Pancreas (tissue), 10 donors: ENCODE measurements around the gene SRRT. TPM values are rescaled to one million over a fixed set of nuclear protein-coding genes. Genes with fewer than 3 reads are reported as not detected.

Source experiments
- ATAC-seq, 4 donors: fragments of 200-7000 bp; cut with Tn5 transposase; one replicate each; pipeline versions ENCODE4 v1.8.0 to v1.9.1; 2020; ENCODE audit warnings: mild to moderate bottlenecking in 4 of 4, moderate library complexity in 4 of 4
- DNase-seq, 6 donors: peaks; one replicate each; pipeline ENCODE4 v3.0.0-alpha.2; 2020
- FAIRE-seq: peaks from 2 replicates; lab custom pipeline; 2012; peaks lifted over from hg19 to GRCh38; lab: Jason Lieb, UNC
- H3K27ac ChIP-seq, 4 donors: fragments of 200-600 bp; sonication (generic); 1 replicate in 3 of 4; 2 replicates in 1 of 4; pipeline versions ENCODE4 v1.5.0 to v1.8.0; 2020
- H3K27me3 ChIP-seq, 4 donors: fragments of 200-600 bp; one replicate each; pipeline ENCODE4 v1.8.0; 2021
- H3K36me3 ChIP-seq, 3 donors: fragments of 200-600 bp; sonication (generic) in 1 of 3; one replicate each; pipeline versions ENCODE4 v1.5.0 to v1.8.0; 2020 to 2021
- H3K4me1 ChIP-seq, 3 donors: fragments of 200-600 bp; one replicate each; pipeline ENCODE4 v1.8.0; 2021
- H3K4me3 ChIP-seq, 4 donors: fragments of 200-600 bp; sonication (generic) in 2 of 4; one replicate each; pipeline versions ENCODE4 v1.5.0 to v1.8.0; 2020 to 2021
- H3K9me3 ChIP-seq, 4 donors: fragments of 200-600 bp; one replicate each; pipeline ENCODE4 v1.8.0; 2021
- WGBS, 2 donors: extraction: QIAGEN DNeasy Blood & Tissue Kit; methylation state at CpG; one replicate each; pipeline ENCODE4 v1.1.7; 2013; 5-methylcytosine and 5-hydroxymethylcytosine counted together
- intact Hi-C, 3 donors: fragments of 100-400 bp; cut with DNase I; formaldehyde crosslinking; loops; one replicate each; pipeline versions ENCODE4 v1.11.1 to v1.14.2; 2022
- polyA plus RNA-seq, 2 donors: library from polyadenylated mRNA; stranded (reverse); fragments of 200-250 nt; gene quantifications; one replicate each; pipeline ENCODE4 v1.2.3, GENCODE V29; 2013
- total RNA-seq, 6 donors: library from RNA; stranded (reverse); fragmentation: NEBNext Ultra II Directional in 4 of 6; extraction: Animal tissue kit (Norgen Biotek cat#: 25700) in 4 of 6; gene quantifications; one replicate each; pipeline versions ENCODE4 v1.2.1 to v1.2.4, GENCODE V29; 2021 to 2023
- TF ChIP-seq, protein P1 (sequence below), 4 donors: fragments of 200-600 bp; sonication (generic) in 3 of 4; IDR thresholded peaks; one replicate each; pipeline versions ENCODE4 v1.5.0 to v1.8.0; 2021; ENCODE audit warnings: antibody characterized with exemption in 4 of 4
- donor health status: healthy with polysubstance abuse.
- donor health status: DM: no; HTN: no; CAD: no; lungs with moderate emphysema.
- donor health status: DM: no; HTN: no; CAD: no.
- donor health status: control.
- donor health status: control.
- donor health status: Bipolar disorder and iron deficiency.
- donor health status: DM: yes; HTN: yes; CAD: no.
- donor health status: DM: no; HTN: no; CAD: no.
- donor health status: DM: no; HTN: no; CAD: no.
- donor health status: DM: yes; HTN: yes; CAD: no.

SRRT gene
- total and polyA plus RNA-seq, 8 donors: 39.2 to 179 (median 60.3) TPM

DNA sequence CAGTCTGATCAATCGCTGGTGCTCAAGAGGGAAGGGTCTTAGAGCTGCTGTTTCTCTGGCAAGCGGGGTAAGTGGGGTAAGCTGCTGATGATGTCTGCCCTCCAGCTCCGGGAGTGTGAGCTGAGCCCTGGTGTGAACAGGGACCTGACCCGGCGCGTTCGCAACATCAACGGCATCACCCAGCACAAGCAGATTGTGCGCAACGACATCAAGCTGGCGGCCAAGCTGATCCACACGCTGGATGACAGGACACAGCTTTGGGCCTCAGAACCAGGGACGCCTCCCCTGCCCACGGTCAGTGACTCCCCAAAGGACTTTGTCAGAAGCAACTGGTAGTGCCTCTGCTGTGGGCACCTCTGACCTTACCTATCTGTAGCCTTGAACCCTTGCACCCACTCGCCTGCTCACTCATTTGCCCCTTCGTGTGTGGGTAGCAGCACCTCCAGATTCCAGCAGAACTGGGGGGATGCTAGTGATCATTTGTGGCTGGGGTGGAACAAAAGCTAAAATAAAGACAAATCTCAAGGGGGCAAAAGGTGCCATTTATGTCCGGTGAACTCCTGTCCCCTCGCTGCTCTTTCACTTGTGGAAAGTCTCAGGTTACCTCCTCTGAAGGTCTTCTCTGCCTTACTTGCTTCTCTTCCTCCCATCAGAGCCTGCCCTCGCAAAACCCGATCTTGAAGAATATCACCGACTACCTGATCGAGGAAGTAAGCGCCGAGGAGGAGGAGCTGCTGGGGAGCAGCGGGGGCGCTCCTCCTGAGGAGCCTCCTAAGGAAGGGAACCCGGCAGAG, 11.4 kb downstream of the SRRT start:
- WGBS, 2 donors: 89 to 90% methylated on average over 27 of the region's 27 CpGs
- H3K9me3 ChIP-seq: no peaks in the 10 kb centered on the region
- TF ChIP-seq, protein P1, sequence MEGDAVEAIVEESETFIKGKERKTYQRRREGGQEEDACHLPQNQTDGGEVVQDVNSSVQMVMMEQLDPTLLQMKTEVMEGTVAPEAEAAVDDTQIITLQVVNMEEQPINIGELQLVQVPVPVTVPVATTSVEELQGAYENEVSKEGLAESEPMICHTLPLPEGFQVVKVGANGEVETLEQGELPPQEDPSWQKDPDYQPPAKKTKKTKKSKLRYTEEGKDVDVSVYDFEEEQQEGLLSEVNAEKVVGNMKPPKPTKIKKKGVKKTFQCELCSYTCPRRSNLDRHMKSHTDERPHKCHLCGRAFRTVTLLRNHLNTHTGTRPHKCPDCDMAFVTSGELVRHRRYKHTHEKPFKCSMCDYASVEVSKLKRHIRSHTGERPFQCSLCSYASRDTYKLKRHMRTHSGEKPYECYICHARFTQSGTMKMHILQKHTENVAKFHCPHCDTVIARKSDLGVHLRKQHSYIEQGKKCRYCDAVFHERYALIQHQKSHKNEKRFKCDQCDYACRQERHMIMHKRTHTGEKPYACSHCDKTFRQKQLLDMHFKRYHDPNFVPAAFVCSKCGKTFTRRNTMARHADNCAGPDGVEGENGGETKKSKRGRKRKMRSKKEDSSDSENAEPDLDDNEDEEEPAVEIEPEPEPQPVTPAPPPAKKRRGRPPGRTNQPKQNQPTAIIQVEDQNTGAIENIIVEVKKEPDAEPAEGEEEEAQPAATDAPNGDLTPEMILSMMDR (IDR thresholded peaks at IDR 0.05): no peak
- peaks cover 4 to 61% (median 29%) of the 10 kb centered on the region in 3 donors for H3K36me3 ChIP-seq
- ATAC-seq (no peak), DNase-seq (no peak), FAIRE-seq (no peak)
- no peak overlapping the region for H3K4me3 ChIP-seq
- intact Hi-C loops: no loop called here
- H3K27ac ChIP-seq: no peak overlapping the region
- H3K4me1 ChIP-seq: peaks cover 0 to 11% (median 10%) of the 10 kb centered on the region in 3 donors
- no peaks in the 10 kb centered on the region for H3K27me3 ChIP-seq

DNA sequence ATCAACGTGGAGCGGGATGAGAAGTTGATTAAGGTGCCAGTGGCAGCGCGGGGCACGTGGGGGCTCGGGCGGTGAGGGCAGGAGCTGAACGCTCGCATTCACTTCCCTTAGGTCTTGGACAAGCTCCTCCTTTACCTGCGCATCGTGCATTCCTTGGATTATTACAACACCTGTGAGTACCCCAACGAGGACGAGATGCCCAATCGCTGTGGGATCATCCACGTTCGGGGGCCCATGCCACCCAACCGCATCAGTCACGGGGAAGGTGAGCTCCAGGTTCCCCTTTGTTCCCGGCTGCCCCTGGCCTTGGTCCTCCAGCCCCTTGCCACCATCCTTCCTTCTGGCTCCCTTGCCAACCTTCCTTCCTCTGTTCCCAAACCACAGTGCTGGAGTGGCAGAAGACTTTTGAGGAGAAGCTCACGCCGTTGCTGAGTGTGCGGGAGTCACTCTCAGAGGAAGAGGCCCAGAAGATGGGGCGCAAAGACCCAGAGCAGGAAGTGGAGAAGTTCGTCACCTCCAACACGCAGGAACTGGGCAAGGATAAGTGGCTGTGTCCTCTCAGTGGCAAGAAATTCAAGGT, 12.1 kb downstream of the SRRT start:
- TF ChIP-seq, protein P1 (IDR thresholded peaks at IDR 0.05): no peak
- H3K36me3 ChIP-seq: peaks cover 2 to 54% (median 22%) of the 10 kb centered on the region in 3 donors
- no peak overlapping the region for H3K4me3 ChIP-seq
- intact Hi-C loops: no loop called here
- no peaks in the 10 kb centered on the region for H3K27me3 ChIP-seq
- DNase-seq (no peak), FAIRE-seq (no peak), ATAC-seq (no peak)
- H3K9me3 ChIP-seq: no peaks in the 10 kb centered on the region
- peaks cover 0 to 11% (median 10%) of the 10 kb centered on the region in 3 donors for H3K4me1 ChIP-seq
- 85 to 86% methylated on average over 25 of the region's 25 CpGs for WGBS, 2 donors
- no peak overlapping the region for H3K27ac ChIP-seq

GRCh38 chr7:100887516-100888290, 12.8 kb downstream of the SRRT start:
- intact Hi-C loops: no loop called here
- Histone ChIP-seq H3K4me1 (peaks cover 0 to 11% (median 10%) of the 10 kb centered on the region in 3 donors), H3K27me3 (no peaks in the 10 kb centered on the region), H3K9me3 (no peaks in the 10 kb centered on the region), H3K4me3 (peak overlapping the region in 1 of 4 donors; percentile 73), H3K27ac (no peak overlapping the region), H3K36me3 (peaks cover 0 to 48% (median 15%) of the 10 kb centered on the region in 3 donors)
- 60 to 62% methylated on average over 20 to 21 of the region's 21 CpGs for WGBS, 2 donors
- FAIRE-seq (no peak), DNase-seq (peak in 1 of 6 donors; percentile 9), ATAC-seq (no peak)
- TF ChIP-seq, protein P1 (IDR thresholded peaks at IDR 0.05): no peak

DNA sequence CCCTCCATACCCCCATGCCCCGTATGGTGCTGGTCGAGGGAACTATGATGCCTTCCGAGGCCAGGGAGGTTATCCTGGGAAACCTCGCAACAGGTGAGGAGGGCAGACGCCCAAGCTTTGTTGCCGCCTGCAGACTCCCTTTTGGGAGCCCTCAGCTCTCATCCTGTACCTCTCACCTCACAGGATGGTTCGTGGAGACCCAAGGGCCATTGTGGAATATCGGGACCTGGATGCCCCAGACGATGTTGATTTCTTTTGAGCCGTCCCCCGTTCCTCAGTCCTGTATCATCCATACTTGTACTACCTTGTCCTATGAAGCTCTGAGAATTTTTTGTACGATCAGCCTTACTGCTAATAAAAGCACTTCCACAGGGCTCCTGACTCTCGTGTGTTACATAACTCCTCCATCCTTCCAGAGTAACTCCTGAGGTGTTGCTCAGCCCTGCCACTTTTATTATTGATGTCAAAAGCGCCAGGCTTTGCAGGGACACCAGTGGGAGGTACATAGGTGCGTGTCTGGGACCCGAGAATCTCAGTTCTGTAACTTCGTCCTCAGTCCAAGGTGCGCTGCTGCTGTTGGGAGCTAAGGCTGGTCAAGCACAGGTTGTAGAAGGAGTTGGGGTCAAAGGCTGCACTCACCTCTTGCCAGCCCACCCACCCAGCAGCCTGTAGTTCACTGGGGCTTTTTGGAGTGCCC, 13.5 kb downstream of the SRRT start:
- peak overlapping the region in 2 of 4 donors; percentile 62 to 74 for H3K27ac ChIP-seq
- H3K4me3 ChIP-seq: peak overlapping the region; percentile 48 to 74 (median 68)
- ATAC-seq (no peak), DNase-seq (peak in 1 of 6 donors; percentile 9), FAIRE-seq (no peak)
- no peaks in the 10 kb centered on the region for H3K27me3 ChIP-seq
- no peaks in the 10 kb centered on the region for H3K9me3 ChIP-seq
- H3K36me3 ChIP-seq: peaks cover 0 to 40% (median 14%) of the 10 kb centered on the region in 3 donors
- intact Hi-C loops: no loop called here
- TF ChIP-seq, protein P1 (IDR thresholded peaks at IDR 0.05): no peak
- H3K4me1 ChIP-seq: peaks cover 0 to 11% (median 10%) of the 10 kb centered on the region in 3 donors
- WGBS, 2 donors: 41 to 44% methylated on average over 18 of the region's 18 CpGs
